ENCODE measurements around the gene TMEM214.

The TMEM214 gene

GRCh38 chr2:27040282-27040681 is 7.5 kb downstream of the TMEM214 start:
- no peak for DNase-seq (ENCODE audit: low spot score)

GRCh38 chr2:27041752-27042151 is 9.0 kb downstream of the TMEM214 start:
- DNase-seq (ENCODE audit: low spot score), result no peak

- no peak for DNase-seq (ENCODE audit: low spot score)
Measured at GRCh38 chr2:27042159-27042661, 9.4 kb downstream of the TMEM214 start.

GRCh38 chr2:27042985-27043634 is 10.3 kb downstream of the TMEM214 start:
- DNase-seq (ENCODE audit: low spot score), result no peak

DNA sequence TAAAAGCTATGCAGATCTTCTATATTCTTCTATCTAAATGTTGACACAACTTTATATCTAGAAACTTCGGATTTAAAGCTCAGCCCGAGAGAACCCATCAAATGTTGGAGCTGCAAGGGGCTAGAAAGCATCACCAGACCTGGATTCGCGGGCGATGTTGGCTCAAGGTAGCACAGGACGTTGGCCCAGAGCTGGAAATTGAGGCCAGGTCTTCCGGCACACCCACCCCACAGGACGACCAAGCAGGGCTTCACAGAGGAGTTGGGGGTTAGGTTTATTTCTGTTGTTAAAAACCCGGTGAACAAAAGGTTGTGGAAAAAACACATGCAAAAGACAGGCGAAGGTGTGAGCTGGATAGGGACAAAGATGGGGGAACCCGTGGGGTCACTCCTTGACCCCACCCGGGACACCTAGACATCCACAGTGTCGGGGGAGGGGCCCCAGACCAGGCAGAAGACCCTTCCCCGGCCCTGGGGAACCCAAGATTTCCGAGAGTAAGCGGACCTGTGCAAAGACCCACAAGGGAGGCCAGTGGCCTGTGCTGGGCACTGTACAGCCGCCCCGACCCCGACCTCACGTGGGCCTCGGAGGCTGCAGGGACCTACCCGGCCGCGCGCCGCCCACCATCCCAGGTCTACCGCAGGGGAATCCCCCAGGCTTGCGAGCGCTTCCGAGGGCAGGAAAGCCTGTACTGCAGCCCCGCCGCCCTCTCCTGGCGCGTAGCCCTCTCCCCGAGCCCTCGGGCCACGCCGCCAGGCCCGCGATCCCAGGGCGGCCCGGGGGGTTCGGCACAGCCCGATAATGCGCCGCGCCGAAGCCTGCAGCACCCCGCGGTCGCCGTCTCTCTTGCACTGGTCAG is 16.9 kb downstream of the TMEM214 start:
- DNase-seq (ENCODE audit: low spot score), result peak; percentile 48

DNA sequence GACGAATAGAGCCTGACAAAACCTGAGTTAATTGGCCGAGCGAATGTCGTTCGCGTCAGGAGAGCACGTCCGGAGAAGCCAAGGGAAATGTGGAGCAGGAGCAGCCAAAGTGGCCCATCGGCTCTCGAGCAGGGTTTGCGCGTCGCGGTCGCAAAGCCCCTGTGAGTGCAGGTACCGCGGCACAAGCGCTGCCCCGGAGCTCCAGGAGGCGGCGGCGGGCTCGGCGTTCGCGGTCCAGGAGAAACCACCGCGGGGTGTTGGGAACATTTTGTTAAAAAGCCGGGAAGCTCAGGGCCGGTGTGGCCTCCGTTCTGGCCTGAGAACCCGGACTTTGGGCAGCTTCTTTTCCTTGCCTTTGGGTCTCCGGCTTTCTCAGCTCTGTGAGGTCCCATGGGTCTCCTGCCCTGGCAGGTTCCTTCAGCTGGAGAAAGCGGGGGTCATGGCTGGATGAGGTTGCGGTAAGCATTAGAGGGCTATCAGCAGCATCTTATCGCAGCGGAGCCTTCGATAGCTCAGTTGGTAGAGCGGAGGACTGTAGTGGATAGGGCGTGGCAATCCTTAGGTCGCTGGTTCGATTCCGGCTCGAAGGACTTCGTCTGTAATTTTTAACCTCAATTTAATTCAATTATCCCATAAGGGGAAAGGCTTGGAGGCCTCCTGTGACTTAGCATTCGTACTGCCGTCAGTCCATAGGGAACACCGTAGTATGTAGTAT is 17.7 kb downstream of the TMEM214 start:
- DNase-seq (ENCODE audit: low spot score), result peak; percentile 87

DNA sequence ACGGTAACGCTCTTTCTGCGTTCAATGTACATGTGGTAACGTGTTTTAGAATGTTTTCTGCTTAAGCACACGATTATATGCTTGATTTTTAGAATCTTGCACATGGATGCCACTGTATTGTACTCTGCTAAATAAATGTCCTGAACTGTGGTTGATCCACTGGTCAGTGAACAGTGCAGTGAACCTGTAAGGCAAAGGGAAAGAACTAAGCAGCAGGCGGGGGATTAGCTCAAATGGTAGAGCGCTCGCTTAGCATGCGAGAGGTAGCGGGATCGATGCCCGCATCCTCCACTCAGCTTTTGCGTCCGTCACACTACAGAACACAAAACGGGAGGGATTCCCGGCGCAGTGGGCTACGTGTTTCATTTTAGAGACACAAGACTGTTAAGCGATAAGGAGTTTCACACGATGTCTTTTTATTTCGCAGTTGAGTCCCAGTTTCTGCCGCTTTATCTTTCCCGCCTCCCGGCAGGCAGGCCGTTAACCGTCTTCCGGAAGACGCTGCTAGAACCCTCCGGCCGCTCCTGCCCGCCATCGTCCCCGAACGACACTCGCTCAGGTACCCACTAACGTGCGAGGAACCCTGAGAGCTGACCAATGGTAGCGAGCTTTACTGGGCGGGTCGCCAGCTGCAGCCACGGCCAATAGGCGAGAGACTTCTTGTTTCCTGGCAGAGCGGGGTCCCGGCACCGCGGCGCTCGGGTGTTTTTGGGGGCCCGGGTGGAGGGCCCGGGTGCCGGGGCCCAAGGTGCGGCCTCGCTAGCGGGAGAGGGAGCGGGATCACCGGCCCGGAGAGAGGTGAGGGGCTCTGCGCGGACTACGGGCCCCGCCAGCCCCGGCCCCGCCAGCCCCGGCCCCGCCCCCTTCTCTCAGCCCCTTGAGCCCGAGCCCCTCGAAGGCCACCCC is 18.5 kb downstream of the TMEM214 start, which contains the start of gene AGBL5:
AGBL5 (plus strand) TSS at position 673 of the 906 bp plus-strand sequence. CDS start 1,291 bp downstream, outside the sequence.
- peak; percentile 100 for DNase-seq (ENCODE audit: low spot score)

- DNase-seq (ENCODE audit: low spot score), result peak; percentile 38
Measured at GRCh38 chr2:27051902-27052645, 19.3 kb downstream of the TMEM214 start.

DNA sequence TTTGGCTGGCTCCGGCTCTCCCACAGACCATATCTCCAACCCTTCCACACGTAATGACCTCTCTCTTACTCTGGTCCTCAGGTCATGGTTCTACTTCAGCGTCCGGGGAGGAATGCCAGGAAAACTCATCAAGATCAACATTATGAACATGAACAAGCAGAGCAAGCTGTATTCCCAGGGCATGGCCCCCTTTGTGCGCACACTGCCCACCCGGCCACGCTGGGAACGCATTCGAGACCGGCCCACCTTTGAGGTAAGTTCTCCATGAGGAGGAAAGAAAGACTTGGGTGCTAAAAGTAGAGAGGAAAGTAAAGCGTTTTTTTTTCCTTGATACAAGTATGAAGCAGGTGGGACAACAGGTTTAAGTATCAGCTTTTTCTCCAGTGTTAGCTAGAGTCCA is 20.6 kb downstream of the TMEM214 start:
- DNase-seq (ENCODE audit: low spot score), result no peak

GRCh38 chr2:27053776-27054175 is 21.0 kb downstream of the TMEM214 start:
- no peak for DNase-seq (ENCODE audit: low spot score)

DNA sequence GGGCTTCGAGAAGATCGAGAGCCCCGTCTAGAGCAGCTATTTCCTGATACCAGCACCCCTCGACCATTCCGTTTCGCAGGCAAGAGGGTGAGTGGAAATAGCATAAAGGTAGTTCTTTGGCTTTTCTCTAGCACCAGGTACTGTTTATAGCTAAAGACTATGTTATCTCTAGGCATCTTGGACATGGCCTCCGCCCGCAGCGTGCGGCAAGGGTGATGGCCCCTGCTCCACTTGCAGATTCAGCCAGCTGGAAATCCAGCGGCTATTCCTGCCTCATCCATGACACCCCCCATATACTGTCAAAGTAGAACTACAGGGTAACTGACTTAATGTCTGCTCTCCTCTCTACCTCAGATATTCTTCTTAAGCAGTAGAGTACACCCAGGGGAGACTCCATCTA is 22.0 kb downstream of the TMEM214 start:
- no peak for DNase-seq (ENCODE audit: low spot score)

DNA sequence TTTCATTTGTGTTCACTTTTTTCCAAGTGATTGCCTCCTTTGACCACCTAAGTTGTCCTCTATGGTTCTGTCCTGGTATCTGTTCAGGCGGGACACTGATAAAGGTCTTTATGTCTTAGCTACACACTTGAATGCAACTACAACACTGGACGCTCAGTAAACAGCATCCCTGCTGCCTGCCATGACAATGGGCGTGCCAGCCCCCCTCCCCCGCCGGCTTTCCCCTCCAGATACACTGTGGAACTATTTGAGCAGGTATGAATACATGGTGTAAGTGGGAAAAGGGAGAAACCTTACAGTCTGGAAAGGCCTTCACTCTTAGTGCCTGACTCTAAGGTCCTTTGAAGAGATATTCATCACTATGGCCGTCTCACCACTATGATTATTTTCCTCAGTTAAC is 24.4 kb downstream of the TMEM214 start:
- DNase-seq (ENCODE audit: low spot score), result no peak

- no peak for DNase-seq (ENCODE audit: low spot score)
Measured at GRCh38 chr2:27058210-27058609, 25.4 kb downstream of the TMEM214 start.

DNA sequence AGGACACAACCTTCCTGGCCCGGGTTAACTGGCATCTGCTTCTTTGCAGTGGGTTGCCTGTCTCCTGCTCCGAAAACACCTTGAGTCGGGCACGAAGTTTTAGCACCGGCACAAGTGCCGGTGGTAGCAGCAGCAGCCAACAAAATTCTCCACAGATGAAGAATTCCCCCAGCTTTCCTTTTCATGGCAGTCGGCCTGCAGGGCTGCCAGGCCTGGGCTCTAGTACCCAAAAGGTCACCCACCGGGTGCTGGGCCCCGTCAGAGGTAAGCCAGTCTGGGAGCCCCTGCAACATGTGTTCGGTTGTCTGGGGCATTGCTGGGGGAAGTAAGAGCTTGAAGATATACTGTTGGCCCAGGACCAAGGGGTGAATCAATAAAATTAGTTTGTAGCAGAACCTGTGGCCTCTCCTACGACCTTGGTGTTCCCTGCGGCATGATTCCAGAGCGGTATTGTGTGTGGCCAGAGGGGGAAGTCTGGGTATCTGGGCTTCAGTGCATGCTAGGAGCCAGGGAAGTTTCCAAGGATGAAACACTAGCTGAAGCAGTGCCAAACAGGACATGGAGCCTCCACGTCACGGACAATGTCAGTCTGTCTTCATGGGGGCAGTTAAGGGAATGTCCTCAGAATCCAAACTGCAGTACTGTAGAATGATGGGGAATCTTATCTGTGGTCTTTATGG is 26.5 kb downstream of the TMEM214 start:
- DNase-seq (ENCODE audit: low spot score), result no peak

DNA sequence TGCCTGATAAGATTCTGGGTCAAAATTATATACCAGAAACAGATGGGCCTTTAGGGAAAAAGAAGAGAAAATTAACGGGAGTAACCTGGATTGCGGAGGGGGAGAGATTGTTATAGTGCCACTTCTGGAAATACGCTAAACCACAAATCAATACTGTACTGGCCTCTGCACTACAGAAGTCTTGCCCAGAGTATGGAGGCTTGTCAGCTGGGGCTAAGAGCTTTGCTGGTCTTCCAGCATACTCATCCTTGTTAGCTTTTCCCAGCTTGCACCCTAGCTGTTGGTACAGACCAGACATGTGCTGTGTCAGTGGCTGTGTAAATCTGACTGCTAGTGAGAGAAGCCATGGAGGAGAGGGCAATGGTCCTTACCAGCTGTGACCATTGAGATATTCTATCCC is 27.6 kb downstream of the TMEM214 start:
- DNase-seq (ENCODE audit: low spot score), result no peak

DNA sequence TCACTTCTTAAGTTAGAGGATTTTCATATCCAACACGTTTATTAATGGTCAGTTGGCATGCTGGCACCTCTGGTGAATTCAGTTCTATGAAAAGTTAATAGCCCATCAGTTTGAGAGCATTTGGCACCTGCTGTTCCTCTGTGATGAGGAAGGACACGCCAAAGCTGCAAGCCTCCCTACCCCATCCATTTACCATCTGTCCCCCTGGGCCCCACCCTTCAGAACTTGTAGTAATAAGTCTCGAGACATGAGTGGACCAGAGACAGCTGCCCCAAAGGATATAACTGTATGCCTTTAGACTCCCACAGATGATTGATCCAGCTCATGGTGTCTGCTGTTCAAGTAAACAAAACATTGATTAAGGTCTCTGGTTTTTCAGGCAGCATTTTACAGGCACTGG is 32.4 kb downstream of the TMEM214 start:
- no peak for DNase-seq (ENCODE audit: low spot score)

DNA sequence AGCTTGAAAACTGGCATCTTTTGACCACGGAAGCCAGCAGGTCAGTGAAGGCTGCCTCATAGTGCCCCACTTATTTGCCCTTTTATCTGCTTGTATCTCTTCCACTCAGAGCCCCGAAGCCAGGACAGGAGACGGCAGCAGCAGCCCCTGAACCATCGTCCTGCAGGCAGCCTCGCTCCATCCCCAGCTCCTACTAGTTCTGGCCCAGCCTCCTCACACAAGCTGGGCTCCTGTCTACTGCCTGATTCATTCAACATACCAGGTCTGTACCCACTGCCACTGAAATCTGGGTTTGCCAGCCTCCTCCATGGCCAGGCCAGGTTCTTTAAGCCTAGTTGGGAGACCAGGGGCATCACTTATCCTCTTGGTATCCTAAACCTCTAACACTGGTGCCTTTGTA is 34.6 kb downstream of the TMEM214 start:
- no peak for DNase-seq (ENCODE audit: low spot score)

DNA sequence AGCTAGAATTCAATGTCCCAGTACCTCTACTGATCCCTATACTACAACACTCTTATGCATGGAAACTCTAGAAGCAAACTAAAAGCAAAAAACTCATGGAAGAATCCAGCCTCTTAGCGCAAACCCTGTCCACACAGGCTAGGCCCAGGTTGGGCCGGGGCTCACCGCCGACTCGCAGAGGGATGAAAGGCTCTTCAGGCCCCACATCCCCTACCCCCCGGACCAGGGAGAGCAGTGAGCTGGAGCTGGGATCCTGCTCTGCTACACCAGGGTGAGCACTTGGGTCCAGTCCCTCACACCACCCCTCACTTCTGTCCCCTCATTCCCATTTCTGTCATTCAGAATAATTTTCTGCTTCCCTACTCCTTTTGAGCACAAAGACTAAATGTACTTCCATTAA is 36.7 kb downstream of the TMEM214 start:
- no peak for DNase-seq (ENCODE audit: low spot score)

DNA sequence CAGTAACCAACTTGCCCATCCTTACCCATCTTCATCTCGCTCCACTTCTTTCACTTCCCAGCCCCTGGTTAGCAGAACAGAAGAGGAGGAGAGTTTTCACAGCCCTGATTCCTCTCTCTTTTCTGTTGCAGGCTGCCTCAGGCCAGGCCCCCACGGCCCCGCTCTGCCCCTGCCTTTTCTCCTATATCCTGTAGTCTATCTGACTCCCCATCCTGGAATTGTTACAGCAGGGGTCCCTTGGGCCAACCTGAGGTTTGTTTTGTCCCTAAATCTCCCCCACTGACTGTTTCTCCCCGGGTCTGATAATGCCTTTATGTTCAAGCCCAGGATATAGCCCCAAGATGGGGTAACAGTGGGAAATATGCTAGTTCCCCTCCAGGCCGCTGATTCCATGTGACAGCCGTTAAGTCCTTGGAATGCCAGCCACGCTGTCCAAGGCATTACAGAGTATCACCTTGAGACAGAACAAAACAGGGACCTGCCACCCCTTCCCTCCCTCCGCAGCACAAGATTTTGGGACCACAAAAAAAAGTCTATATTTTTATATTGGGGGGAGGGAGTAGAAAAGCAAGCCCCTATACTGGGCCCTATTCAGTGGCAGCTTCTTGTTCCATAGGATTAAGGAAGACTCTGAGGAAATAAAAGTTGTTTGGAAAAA is 37.3 kb downstream of the TMEM214 start:
- no peak for DNase-seq (ENCODE audit: low spot score)

All from hepatic stellate cell (primary cell).